AG10803 (cell line): ENCODE data around the gene TENT4A.
A peak's percentile ranks its signal among the peaks of the same experiment; 100 is the strongest.

Experiments
- DNase-seq: peaks from one replicate; pipeline ENCODE4 v3.0.0; 2010; ENCODE audit warnings: low read depth
- H3K4me3 ChIP-seq: 2 replicates; pipeline ENCODE4 v1.5.1; 2011; ENCODE audit warnings: mild to moderate bottlenecking, low read length, control low read depth
- CTCF ChIP-seq: conservative IDR thresholded peaks from 2 replicates; pipeline ENCODE4 v1.5.1; 2011; ENCODE audit warnings: mild to moderate bottlenecking, low read length, control low read depth, inconsistent platforms

The TENT4A gene

GRCh38 chr5:6712142-6712576 lies 1.1 kb upstream of the TENT4A start:
- peak; percentile 60 for DNase-seq
- peak overlapping the region; percentile 74 for H3K4me3 ChIP-seq
- TF ChIP-seq CTCF: no peak; the same call in none of the 2 replicates

GRCh38 chr5:6712577-6713273 lies 507 bp upstream of the TENT4A start:
- peak; percentile 95 for DNase-seq
- TF ChIP-seq CTCF: no peak
- peak overlapping the region; percentile 74 for H3K4me3 ChIP-seq

GRCh38 chr5:6714226-6715041 lies 1.2 kb downstream of the TENT4A start:
- DNase-seq: no peak
- no peak for TF ChIP-seq CTCF
- peak overlapping the region; percentile 73 for H3K4me3 ChIP-seq

- TF ChIP-seq CTCF: no peak
- DNase-seq: no peak
- peak overlapping the region; percentile 73 for H3K4me3 ChIP-seq
Measured at GRCh38 chr5:6715271-6715670, 2.0 kb downstream of the TENT4A start.

- no peak for DNase-seq
- H3K4me3 ChIP-seq: peak overlapping the region; percentile 73
- no peak for TF ChIP-seq CTCF
Measured at GRCh38 chr5:6715758-6716628, 2.8 kb downstream of the TENT4A start.

- DNase-seq: no peak
- peak overlapping the region; percentile 73; the same call in 1 of the 2 replicates for H3K4me3 ChIP-seq
- no peak for TF ChIP-seq CTCF
Measured at GRCh38 chr5:6716629-6717149, 3.5 kb downstream of the TENT4A start.
